Measurements from ENCODE around the gene MAP2K3.

The MAP2K3 gene

DNA sequence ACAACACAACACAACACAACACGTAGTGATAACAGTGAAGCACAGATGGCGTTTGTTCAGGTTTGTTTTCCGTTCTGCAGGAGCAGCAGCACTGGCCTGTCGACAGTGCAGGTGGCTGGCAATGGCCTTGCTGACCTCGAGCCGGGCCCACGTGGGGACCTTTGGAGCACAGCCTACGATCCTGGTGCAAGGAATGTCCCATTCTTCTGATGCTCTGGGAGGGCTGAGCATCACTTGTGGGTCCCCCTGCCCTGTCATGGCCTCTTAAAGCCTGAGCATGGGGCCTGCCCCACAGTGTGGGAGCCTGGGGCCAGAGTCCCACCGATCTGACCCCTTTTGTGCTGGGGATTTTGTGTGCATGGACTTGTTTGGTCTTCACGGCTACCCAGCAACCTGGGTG lies 6.8 kb downstream of the MAP2K3 start:
- TF ChIP-seq, protein P1, sequence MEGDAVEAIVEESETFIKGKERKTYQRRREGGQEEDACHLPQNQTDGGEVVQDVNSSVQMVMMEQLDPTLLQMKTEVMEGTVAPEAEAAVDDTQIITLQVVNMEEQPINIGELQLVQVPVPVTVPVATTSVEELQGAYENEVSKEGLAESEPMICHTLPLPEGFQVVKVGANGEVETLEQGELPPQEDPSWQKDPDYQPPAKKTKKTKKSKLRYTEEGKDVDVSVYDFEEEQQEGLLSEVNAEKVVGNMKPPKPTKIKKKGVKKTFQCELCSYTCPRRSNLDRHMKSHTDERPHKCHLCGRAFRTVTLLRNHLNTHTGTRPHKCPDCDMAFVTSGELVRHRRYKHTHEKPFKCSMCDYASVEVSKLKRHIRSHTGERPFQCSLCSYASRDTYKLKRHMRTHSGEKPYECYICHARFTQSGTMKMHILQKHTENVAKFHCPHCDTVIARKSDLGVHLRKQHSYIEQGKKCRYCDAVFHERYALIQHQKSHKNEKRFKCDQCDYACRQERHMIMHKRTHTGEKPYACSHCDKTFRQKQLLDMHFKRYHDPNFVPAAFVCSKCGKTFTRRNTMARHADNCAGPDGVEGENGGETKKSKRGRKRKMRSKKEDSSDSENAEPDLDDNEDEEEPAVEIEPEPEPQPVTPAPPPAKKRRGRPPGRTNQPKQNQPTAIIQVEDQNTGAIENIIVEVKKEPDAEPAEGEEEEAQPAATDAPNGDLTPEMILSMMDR (IDR thresholded peaks at IDR 0.05) = no peak
- Histone ChIP-seq H3K4me3 (ENCODE audit: low read depth, low read length) (no peak overlapping the region), H3K27me3 (ENCODE audit: control insufficient read depth, insufficient read depth, low read length) (no peaks in the 10 kb centered on the region), H3K36me3 (ENCODE audit: control insufficient read depth, insufficient read depth, low read length) (no peaks in the 10 kb centered on the region), H3K27ac (no peak overlapping the region), H2AFZ (no peak overlapping the region), H3K9ac (no peak overlapping the region), H3K4me1 (peaks cover 22% of the 10 kb centered on the region), H3K79me2 (peaks cover 45% of the 10 kb centered on the region), H3K9me3 (ENCODE audit: control insufficient read depth, low read length) (no peaks in the 10 kb centered on the region), H3K4me2 (ENCODE audit: low read length) (no peak overlapping the region)

DNA sequence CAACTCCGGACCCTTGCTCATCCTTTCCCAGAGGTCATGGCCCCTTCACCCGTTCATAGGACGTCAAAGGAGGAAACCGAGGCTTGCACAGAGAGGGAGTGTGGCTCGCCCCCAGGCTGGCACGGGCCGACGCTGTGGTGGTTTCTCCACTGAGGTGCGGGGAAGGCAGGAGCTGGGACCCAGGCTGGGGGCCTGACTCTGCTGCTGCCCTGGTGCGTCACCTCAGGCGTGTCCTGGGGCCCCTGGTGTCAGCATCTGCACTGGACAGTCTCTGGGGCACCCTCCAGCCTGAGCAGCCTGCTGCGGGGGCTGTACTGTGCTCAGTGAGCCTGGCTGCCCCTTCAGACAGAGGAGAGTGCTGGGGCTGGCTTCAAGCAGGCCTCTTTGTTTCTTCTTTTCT lies 7.4 kb downstream of the MAP2K3 start:
- H3K9ac ChIP-seq = no peak overlapping the region
- no peak overlapping the region for H2AFZ ChIP-seq
- H3K36me3 ChIP-seq (ENCODE audit: control insufficient read depth, insufficient read depth, low read length) = no peaks in the 10 kb centered on the region
- TF ChIP-seq, protein P1 (IDR thresholded peaks at IDR 0.05) = no peak
- peaks cover 17% of the 10 kb centered on the region for H3K4me1 ChIP-seq
- H3K27me3 ChIP-seq (ENCODE audit: control insufficient read depth, insufficient read depth, low read length) = no peaks in the 10 kb centered on the region
- no peaks in the 10 kb centered on the region for H3K9me3 ChIP-seq (ENCODE audit: control insufficient read depth, low read length)
- H3K79me2 ChIP-seq = peaks cover 41% of the 10 kb centered on the region
- no peak overlapping the region for H3K4me2 ChIP-seq (ENCODE audit: low read length)
- H3K27ac ChIP-seq = no peak overlapping the region
- no peak overlapping the region for H3K4me3 ChIP-seq (ENCODE audit: low read depth, low read length)

DNA sequence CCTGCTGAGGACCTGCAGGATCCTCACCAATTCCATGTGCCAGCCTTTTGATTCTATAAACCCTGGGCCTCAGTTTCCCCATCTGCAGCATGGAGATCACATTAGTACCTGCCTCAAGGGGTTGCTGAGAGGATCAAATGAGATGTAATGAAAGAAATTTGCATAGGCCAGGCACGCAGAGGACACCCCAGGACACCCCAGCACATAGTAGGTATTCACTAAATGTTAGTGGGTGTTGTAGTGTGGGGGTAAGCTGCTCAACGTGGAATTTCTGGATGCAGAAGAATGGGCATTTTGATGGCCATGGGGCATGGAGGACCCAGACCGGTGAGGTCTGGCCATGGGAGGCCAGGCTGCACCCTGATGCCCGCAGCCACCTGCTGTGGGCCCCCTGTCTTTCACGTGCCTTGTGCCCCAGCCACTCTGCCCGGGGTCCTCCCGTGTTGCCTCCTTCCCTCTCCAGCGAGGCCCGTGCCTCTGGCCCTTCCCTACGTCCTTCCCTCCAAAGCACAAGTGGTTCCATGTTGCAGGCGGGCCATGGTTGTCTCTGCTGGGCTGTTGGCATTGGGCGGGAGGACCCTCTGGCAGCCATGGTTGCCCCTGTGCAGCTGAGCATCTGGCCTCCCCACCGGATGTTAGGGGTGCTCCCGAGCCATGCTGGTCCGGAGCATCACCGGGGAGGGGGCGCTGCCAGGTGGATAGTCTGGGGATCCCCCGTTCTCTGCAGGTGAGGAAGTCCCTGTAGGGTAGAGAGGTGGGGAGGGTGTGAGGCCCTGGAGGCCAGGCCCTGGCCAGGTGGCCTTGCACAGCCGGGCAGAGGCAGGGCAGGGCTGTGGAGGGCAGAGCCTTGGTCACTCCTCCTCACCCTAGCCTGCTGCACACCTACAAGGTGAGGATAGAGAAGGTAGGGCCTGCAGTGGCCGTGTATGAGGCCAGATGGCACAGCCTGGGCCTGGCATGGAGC lies 8.6 kb downstream of the MAP2K3 start:
- TF ChIP-seq, protein P1 (IDR thresholded peaks at IDR 0.05) = no peak
- H3K4me1 ChIP-seq = peaks cover 4% of the 10 kb centered on the region
- no peaks in the 10 kb centered on the region for H3K36me3 ChIP-seq (ENCODE audit: control insufficient read depth, insufficient read depth, low read length)

DNA sequence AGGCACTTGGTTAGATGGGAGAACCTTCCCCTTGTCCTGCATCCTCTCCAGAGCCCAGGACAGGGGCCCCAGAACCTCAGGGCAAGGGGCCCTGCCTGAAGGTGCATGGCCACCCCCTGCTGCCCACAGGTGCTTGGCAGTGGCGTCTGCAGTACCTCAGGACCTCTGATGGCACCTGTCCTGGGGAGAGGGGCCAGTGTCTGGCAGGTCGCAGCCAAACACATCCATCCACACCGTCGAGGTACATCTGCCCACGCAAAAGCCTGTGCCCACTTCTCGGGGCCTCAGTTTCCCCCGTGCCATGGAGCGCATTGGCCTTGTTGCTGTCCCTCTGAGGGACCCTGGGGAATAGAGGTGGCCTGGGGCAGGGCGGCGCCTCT lies 9.3 kb downstream of the MAP2K3 start:
- Histone ChIP-seq H3K27ac (no peak overlapping the region), H3K4me1 (no peaks in the 10 kb centered on the region)

More for the DNA sequence above, 8.6 kb downstream of the MAP2K3 start:
- H2AFZ ChIP-seq = no peak overlapping the region
- no peak overlapping the region for H3K27ac ChIP-seq
- H3K27me3 ChIP-seq (ENCODE audit: control insufficient read depth, insufficient read depth, low read length) = no peaks in the 10 kb centered on the region
- H3K79me2 ChIP-seq = peaks cover 29% of the 10 kb centered on the region
- H3K9me3 ChIP-seq (ENCODE audit: control insufficient read depth, low read length) = no peaks in the 10 kb centered on the region
- H3K4me2 ChIP-seq (ENCODE audit: low read length) = no peak overlapping the region
- H3K9ac ChIP-seq = no peak overlapping the region
- H3K4me3 ChIP-seq (ENCODE audit: low read depth, low read length) = no peak overlapping the region

More for the DNA sequence above, 9.3 kb downstream of the MAP2K3 start:
- no peak overlapping the region for H3K4me2 ChIP-seq (ENCODE audit: low read length)
- H3K9me3 ChIP-seq (ENCODE audit: control insufficient read depth, low read length) = no peaks in the 10 kb centered on the region
- peaks cover 22% of the 10 kb centered on the region for H3K79me2 ChIP-seq
- no peaks in the 10 kb centered on the region for H3K36me3 ChIP-seq (ENCODE audit: control insufficient read depth, insufficient read depth, low read length)
- TF ChIP-seq, protein P1 (IDR thresholded peaks at IDR 0.05) = no peak
- H3K27me3 ChIP-seq (ENCODE audit: control insufficient read depth, insufficient read depth, low read length) = no peaks in the 10 kb centered on the region
- no peak overlapping the region for H3K9ac ChIP-seq
- no peak overlapping the region for H3K4me3 ChIP-seq (ENCODE audit: low read depth, low read length)
- H2AFZ ChIP-seq = no peak overlapping the region
